MCF 10A (cell line): ENCODE measurements around the gene F8. TPM values are rescaled to one million over a fixed set of nuclear protein-coding genes. Genes with fewer than 3 reads are reported as not detected.

Experiments
- BruUV-seq: library from RNA; stranded (reverse); fragments of 400-500 nt; replicated peaks from 2 replicates; lab custom pipeline; 2021; lab: Mats Ljungman, UMichigan
- CTCF ChIA-PET: fragments of 300-600 bp; sonication (Branson Sonifier 250); formaldehyde crosslinking; extraction: SDS; loops from one replicate; lab custom pipeline; 2021; ENCODE audit warnings: antibody characterized with exemption, inconsistent platforms; lab: Yijun Ruan, JAX
- POLR2A ChIA-PET: fragments of 300-600, 350-650 bp; sonication (Branson Sonifier 250); formaldehyde crosslinking; extraction: SDS; loops from one replicate; lab custom pipeline; 2020; ENCODE audit warnings: antibody characterized with exemption, inconsistent platforms; lab: Yijun Ruan, JAX
- DNase-seq: peaks from one replicate; pipeline ENCODE4 v3.0.0-alpha.2; 2018; ENCODE audit not compliant: unreplicated experiment
- H3K27ac Mint-ChIP-seq: one replicate; pipeline ENCODE4 v1.8.0; 2022; ENCODE audit warnings: mild to moderate bottlenecking, low read depth, mixed read lengths; ENCODE audit not compliant: unreplicated experiment
- H3K27me3 Mint-ChIP-seq: one replicate; pipeline ENCODE4 v1.8.0; 2022; ENCODE audit warnings: mixed read lengths; ENCODE audit not compliant: insufficient read depth, unreplicated experiment
- H3K36me3 Mint-ChIP-seq: one replicate; pipeline ENCODE4 v1.8.0; 2022; ENCODE audit warnings: mild to moderate bottlenecking, moderate library complexity, mixed read lengths; ENCODE audit not compliant: insufficient read depth, unreplicated experiment
- H3K4me1 Mint-ChIP-seq: one replicate; pipeline ENCODE4 v1.8.0; 2022; ENCODE audit warnings: mixed read lengths; ENCODE audit not compliant: insufficient read depth, unreplicated experiment
- H3K4me3 Mint-ChIP-seq: one replicate; pipeline ENCODE4 v1.8.0; 2022; ENCODE audit warnings: mild to moderate bottlenecking, moderate library complexity, mixed read lengths; ENCODE audit not compliant: unreplicated experiment
- H3K9me3 Mint-ChIP-seq: one replicate; pipeline ENCODE4 v1.8.0; 2022; ENCODE audit warnings: mixed read lengths; ENCODE audit not compliant: unreplicated experiment
- CTCF ChIP-seq: fragments of 200-600 bp; IDR thresholded peaks from one replicate; pipeline ENCODE4 v1.8.0; 2022; ENCODE audit warnings: antibody characterized with exemption, mild to moderate bottlenecking; ENCODE audit not compliant: unreplicated experiment
- intact Hi-C: fragments of 100-400 bp; cut with micrococcal nuclease; formaldehyde crosslinking; loops from 2 replicates; pipeline ENCODE4 v1.14.1; 2022
- total RNA-seq: library from RNA; stranded (reverse); gene quantifications from 2 replicates; pipeline ENCODE4 v1.2.3, GENCODE V29; 2022

F8 gene
- total RNA-seq, 1 experiment from 2014 or later = 5.3 TPM

GRCh38 chrX:155070663-155070974, 48.1 kb upstream of the F8 start:
- intact Hi-C loops = loop anchor here (2.0 kb wide), 1 partner anchor 44 kb away; the partner anchor contains the start of gene FUNDC2
- peaks cover 26% of the 10 kb centered on the region for H3K27me3 Mint-ChIP-seq
- H3K36me3 Mint-ChIP-seq = peaks cover 4% of the 10 kb centered on the region
- TF ChIP-seq CTCF = no peak
- H3K9me3 Mint-ChIP-seq = no peaks in the 10 kb centered on the region
- POLR2A ChIA-PET = interaction anchor here (1.0 to 1.1 kb wide), 3 partner anchors 42 to 153 kb away, joined by 3 to 6 read pairs (median 3); partner anchors contain the start of gene FUNDC2
- H3K4me1 Mint-ChIP-seq = peaks cover 32% of the 10 kb centered on the region
- CTCF ChIA-PET = interaction anchor here (0.9 kb wide), 1 partner anchor 12 kb away, joined by 4 read pairs; no protein-coding TSS in a partner anchor
- DNase-seq = no peak
- BruUV-seq = TSS peak; percentile 58
- H3K4me3 Mint-ChIP-seq = peak overlapping the region; percentile 83
- H3K27ac Mint-ChIP-seq = peak overlapping the region; percentile 65

- Mint-ChIP-seq H3K27me3 (peaks cover 20% of the 10 kb centered on the region), H3K4me3 (peak overlapping the region; percentile 83), H3K9me3 (no peaks in the 10 kb centered on the region), H3K27ac (peak overlapping the region; percentile 65), H3K4me1 (peaks cover 33% of the 10 kb centered on the region), H3K36me3 (no peaks in the 10 kb centered on the region)
- ChIA-PET CTCF (interaction anchor here (0.9 to 1.2 kb wide), 3 partner anchors 11 to 146 kb away, joined by 3 to 4 read pairs (median 4); partner anchors contain the start of gene VBP1), POLR2A (interaction anchor here (1.0 to 1.1 kb wide), 3 partner anchors 42 to 152 kb away, joined by 3 to 6 read pairs (median 3); partner anchors contain the start of gene FUNDC2)
- BruUV-seq = no TSS peak
- no peak for TF ChIP-seq CTCF
- intact Hi-C loops = loop anchor here (2.0 kb wide), 1 partner anchor 43 kb away; the partner anchor contains the start of gene FUNDC2
- peak; percentile 9 for DNase-seq
Measured at GRCh38 chrX:155070038-155070437, 47.5 kb upstream of the F8 start.

GRCh38 chrX:155069414-155069813, 46.9 kb upstream of the F8 start:
- intact Hi-C loops = no loop called here
- H3K27ac Mint-ChIP-seq = peak overlapping the region; percentile 65
- no peaks in the 10 kb centered on the region for H3K9me3 Mint-ChIP-seq
- H3K4me3 Mint-ChIP-seq = peak overlapping the region; percentile 83
- TF ChIP-seq CTCF = no peak
- CTCF ChIA-PET = interaction anchor here (0.7 to 1.2 kb wide), 3 partner anchors 13 to 147 kb away, joined by 3 to 4 read pairs (median 3); partner anchors contain the start of gene VBP1
- peaks cover 36% of the 10 kb centered on the region for H3K4me1 Mint-ChIP-seq
- BruUV-seq = no TSS peak
- H3K36me3 Mint-ChIP-seq = no peaks in the 10 kb centered on the region
- POLR2A ChIA-PET = interaction anchor here (0.6 to 2.0 kb wide), 4 partner anchors 11 to 45 kb away, joined by 3 to 12 read pairs (median 6); partner anchors contain the start of gene FUNDC2
- no peak for DNase-seq
- H3K27me3 Mint-ChIP-seq = peaks cover 14% of the 10 kb centered on the region

- intact Hi-C loops = no loop called here
- Mint-ChIP-seq H3K4me3 (no peak overlapping the region), H3K9me3 (no peaks in the 10 kb centered on the region), H3K27ac (peak overlapping the region; percentile 28), H3K27me3 (peaks cover 2% of the 10 kb centered on the region), H3K4me1 (peaks cover 24% of the 10 kb centered on the region), H3K36me3 (peaks cover 3% of the 10 kb centered on the region)
- TF ChIP-seq CTCF = no peak
- POLR2A ChIA-PET = interaction anchor here (1.5 to 2.0 kb wide), 2 partner anchors 10 to 41 kb away, joined by 8 to 12 read pairs; partner anchors contain the start of gene FUNDC2
- no TSS peak for BruUV-seq
- DNase-seq = peak; percentile 67
- CTCF ChIA-PET = interaction anchor here (1.0 kb wide), 1 partner anchor 88 kb away, joined by 4 read pairs; no protein-coding TSS in a partner anchor
Measured at GRCh38 chrX:155068165-155068564, 45.6 kb upstream of the F8 start.
